Epithelial cell of prostate (primary cell): ENCODE measurements around the gene PLB1.

ENCODE experiments used
- DNase-seq: peaks from one replicate; pipeline ENCODE4 v3.0.0-alpha.2; 2011; ENCODE audit warnings: low read depth, low spot score
- H3K27ac ChIP-seq: fragments of 450-650 bp; 2 replicates; pipeline ENCODE4 v1.5.1; 2017; ENCODE audit warnings: mild to moderate bottlenecking

The PLB1 gene

DNA sequence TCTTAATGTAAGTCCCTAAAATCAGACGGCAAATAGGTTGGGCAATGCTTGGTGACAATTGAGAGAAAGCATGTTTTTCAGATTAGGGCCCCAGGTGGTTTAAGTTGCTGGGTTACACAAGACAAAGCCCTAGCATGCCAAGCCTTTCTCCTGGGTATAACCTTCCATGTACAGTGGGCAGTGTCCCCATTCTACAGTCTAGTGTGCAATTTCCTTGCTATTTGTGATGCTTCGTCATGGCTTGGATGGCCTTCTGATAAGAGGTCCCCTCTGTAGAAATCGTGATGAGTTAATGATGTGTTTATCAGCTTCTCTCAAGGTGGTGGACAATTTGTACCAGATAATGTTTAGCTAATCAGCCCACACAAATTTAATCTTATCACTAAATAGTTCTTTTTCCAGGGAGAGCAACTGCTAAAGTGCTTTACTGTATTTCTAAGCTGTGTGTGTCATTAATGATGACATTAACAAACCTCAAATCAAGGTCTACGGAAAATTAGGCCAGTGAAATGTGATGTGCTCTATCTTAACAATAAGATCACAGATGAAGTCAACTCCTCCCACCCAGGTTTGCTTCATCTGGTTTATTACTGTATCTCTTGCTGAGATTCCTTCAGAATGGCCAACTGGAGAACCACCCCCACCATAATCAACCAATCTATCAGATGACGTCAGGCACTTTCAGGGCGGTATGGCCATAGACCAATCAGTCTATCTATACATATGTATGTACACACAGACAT is 61.7 kb downstream of the PLB1 start:
- H3K27ac ChIP-seq, result no peak overlapping the region
- no peak for DNase-seq

DNA sequence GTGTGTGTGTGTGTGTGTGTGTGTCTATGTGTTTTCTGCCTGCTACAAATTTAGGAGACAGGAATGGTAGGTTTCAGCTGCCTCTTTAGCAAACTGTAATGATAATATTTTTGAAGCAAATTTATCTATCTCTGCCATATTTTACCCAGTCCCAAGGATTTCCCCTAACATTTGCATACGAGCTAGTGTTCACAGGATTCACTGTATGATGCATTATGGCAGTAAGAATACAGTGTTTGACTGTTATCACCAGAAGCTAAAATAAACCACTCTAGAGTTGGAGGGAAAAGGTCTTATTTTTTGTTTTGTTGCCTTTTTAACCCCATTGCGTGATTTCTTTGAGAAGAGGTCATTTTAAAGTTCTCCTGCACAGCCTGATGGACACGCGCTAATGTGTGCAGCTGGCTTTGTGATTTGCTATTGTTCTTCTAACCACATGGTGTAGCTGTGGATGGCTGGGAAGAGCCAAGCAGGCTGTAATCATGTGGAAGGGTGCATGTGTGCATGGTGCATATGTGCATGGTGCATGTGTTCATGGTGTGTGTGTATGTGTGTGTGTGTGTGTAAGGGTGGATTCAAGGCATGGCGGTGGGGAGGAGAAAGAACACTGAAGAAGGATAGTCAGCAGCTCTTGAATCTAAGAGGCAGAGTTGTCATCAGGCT is 62.4 kb downstream of the PLB1 start:
- no peak overlapping the region for H3K27ac ChIP-seq
- DNase-seq, result no peak

DNA sequence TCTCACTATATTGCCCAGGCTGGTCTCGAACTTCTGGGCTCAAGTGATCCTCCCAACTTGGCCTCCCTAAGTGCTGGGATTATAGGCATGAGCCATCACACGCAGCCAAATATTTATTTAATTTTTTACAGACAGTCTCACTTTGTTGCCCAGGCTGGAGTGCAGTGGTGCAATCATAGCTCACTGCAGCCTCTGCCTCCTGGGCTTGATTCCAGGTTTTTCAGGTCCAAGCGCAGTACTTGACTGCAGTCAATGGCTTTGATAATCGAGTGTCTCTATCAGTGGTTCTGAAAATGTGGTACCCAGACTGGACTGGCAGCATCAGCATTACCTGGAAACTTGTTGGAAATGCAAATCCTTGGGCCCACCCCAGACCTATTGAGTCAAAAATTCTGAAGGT is 63.1 kb downstream of the PLB1 start:
- H3K27ac ChIP-seq, result no peak overlapping the region
- no peak for DNase-seq

DNA sequence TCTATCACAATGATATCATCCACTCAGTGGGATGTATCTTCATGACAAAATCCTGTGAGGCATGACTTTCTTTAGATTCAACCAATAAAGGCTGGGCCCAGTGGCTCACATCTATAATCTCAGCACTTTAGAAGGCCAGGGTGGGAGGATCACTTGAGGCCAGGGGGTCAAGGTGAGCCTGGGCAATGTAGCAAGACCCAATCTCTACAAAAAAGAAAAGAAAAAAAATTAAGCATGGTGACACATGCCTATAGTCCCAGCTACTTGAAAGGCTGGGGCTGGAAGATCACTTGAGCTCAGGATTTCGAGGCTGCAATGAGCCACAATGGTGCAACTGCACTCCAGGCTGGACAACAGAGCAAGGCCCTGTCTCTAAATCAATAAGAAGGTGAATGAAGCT is 68.0 kb downstream of the PLB1 start:
- no peak overlapping the region for H3K27ac ChIP-seq
- no peak for DNase-seq

DNA sequence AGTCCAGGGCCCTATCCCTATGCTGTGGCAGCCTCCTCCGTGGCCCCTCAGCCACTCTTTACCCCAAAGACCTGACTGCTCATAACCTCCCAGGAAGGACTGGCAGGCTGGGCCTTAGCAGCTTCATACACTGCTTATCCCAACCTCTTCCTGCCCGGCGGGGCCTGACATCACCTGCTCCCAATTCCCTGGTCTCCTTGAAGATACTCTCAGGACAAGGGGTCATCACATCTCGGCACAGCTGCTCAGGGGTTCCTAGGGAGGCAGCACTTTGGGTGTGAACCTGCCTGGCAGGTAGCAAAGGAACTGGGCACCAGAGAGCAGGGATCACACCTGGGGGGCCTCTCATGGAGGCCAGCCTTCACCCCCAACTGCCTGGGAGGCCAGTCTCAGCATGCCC is 68.5 kb downstream of the PLB1 start:
- H3K27ac ChIP-seq, result peak overlapping the region; percentile 24
- no peak for DNase-seq

DNA sequence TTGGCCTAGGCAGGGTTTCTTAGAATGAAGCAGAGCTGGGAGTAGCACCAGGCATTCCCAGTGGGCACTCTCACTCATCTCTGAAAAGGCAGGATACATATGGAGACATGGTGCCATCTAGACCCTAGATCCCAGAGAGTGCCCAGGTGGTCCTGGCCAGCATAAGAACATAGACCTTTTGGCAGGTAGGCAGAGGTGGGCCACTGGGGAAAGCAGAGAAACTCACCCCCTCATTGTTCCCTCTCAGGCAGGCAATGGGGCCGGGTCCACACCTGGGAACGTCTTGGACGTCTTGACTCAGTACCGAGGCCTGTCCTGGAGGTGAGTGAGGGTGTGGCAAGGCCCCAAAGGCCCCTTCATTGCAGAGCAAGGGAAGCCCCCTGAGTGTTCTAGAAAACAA is 69.2 kb downstream of the PLB1 start:
- DNase-seq, result no peak
- H3K27ac ChIP-seq, result peak overlapping the region; percentile 24

DNA sequence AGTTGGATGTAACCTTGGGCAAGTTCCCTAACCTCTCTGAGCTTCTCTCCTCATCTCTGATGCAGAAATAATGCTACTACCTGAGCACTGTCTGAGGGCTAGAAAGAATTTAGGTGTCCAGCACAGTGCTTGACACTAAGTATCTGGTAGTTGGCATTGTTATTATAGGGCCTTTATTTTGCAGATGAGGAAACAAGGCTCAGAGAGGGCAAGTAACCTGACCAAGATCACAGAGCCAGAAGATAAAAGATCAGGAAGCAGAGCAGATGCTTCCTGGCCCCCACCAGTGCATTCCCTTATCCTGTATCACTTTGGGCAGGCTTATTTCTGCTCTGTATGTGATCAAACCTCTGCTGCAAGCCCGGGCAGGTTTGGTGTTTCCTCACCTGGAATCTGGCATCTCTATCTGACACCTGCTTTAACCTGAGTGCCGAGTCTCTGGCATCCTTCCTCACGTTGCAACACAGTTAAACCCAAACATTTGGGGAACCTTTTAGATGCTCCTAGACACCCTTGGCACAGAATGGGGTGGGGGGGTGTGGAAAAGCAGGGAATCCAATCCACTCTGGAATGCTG is 69.9 kb downstream of the PLB1 start:
- H3K27ac ChIP-seq, result peak overlapping the region; percentile 58
- peak; percentile 92 for DNase-seq

DNA sequence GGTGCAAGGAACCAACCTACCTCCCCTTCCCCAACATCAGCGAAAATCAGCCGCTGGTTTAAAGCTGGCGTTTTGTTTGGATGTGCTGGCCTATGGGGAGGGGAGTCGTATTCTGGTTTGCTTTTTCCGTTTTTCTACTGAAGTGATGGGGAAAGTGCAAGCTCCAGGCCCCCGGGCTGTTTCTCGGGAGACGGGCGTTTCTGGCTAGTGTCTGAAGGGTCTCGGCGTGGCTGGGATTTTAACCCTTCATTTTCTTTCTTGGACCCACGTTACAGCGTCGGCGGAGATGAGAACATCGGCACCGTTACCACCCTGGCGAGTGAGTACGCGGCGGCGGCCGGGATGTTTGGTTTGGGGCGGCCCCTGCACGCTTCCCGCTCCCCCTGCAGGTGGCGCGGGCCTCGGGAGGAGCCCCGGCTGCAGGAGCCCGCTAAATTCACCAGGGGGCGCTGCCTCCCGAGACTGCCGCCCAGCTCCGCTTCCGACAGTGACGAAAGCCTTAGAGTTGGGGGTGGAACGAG is 70.7 kb downstream of the PLB1 start:
- H3K27ac ChIP-seq, result peak overlapping the region; percentile 58
- no peak for DNase-seq

DNA sequence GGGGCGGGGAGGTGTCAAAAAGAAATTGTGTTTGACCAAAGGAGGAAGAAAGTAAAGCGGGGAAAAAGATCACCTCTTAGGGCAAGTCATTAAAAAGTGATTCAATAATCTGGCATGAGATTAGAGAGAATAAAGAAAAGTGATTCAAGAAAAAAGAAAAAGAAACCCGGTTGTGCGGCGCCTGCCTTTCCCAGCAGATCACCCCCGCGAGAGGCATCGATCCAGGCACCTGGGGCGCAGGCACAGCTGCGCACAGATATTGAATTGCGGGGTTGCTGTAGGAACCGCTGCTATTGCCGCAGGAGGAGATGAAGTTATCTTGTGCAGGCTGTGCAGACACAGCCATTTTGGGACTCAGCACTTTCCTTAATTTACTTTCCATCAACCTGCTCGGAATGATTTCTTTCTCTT is 71.2 kb downstream of the PLB1 start:
- peak overlapping the region; percentile 58 for H3K27ac ChIP-seq
- no peak for DNase-seq

DNA sequence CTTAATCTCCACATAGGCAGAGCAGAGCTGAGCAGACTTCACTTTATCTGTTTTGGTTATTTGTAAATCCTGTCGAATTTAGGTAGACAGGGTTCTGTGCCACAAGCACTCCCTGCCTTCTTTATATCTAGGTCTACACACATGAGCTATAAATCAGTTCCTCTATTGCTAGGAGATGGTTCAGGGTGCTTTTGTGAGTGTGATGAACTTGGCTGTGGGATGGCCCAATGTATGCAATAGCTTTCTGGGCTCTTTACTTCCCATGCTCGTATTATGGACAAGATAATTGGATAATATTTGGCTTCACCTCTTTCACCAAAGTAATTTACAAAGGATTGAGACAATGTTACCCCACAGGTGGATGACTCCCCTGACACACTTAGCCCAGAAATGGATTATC is 72.2 kb downstream of the PLB1 start:
- no peak for DNase-seq
- H3K27ac ChIP-seq, result no peak overlapping the region

DNA sequence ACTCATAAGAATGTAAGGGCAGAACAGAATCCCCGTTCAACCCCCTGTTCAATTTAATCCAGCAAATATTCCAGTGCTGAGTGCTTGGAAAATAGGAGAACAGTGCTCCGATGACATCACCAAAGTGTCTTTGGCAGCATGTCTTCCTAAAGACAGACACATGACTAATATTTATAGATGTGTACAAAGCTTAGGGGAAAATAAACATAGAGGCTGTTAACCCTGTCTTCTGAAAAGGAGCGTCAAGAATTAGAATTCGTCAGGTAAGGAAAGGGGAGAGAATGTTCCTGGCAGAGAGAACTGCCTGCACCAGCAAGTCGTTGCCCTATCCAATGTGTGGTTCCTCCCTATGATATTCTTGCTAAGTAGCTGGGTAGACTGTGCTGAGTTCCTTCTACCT is 72.7 kb downstream of the PLB1 start:
- no peak for DNase-seq
- H3K27ac ChIP-seq, result no peak overlapping the region

DNA sequence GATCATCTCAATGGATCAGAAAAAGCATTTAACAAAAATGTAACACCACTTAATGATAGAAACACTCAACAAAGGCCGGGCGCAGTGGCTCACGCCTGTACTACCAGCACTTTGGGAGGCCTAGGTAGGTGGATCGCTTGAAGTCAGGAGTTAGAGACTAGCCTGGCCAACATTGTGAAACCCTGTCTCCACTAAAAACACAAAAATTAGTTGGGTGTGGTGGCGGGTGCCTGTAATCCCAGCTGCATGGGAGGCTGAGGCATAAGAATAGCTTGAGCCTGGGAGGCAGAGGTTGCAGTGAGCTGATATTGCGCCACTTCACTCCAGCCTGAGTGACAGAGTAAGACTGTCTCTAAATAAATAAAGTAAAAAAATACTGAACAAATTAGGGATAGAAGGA is 74.6 kb downstream of the PLB1 start:
- no peak overlapping the region for H3K27ac ChIP-seq
- no peak for DNase-seq

DNA sequence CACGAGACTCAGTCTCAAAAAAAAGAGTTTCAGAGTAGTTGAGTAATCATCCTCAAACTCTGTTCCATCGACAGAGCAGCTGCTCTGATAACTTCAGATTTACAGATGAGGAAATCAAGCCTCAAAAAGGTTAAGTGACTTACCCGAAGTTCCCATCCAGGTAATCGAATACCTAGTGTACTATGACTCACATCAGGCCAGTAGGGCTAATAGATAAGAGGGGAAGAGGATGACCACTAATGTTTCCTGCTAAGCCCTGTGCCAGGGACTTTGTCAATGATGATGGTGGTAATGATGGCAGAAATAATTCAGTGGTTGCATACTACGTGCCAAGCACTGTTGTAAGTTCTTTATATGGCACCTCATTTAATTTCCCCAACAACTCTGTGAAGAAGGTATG is 80.9 kb downstream of the PLB1 start:
- no peak overlapping the region for H3K27ac ChIP-seq
- DNase-seq, result no peak

DNA sequence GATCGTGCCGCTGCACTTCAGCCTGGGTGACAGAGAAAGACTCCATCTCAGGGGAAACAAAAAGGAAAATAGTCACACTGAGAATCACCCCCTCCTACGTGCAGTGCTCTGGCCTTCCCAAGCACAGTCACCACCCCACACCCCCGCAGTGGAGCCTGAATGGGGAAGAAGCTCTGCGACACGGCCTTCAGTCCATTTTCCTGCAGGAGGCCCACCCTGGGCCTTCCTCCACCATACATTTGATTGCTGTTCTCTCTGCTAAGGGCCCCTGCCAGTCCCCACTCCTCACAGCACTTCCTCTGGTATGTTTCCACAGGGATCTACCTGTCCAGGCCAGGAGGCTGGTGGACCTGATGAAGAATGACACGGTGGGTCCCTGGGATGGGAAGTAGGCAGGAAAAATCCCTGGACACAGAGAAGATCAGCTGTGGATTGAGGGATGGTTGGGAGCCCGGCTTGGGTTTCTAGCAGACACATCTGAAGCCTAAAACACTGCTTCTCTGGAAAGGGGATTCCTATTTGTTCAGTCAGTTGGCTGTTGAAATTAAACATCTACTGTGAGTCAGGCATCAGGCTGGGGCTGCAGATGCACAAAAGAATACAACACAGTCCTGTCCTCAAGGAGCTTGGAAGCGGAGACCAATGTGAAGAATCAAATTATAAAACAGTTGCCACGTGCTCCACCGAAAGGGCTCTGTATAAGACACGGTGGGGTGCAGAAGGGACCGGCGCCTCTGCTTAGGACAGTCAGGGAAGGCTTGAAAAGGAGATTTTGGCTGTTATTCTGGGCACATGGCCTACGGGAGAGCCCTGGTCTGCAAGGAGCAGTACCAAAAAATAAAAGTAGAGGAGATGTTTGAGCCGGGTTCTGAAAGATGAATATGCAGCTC is 82.2 kb downstream of the PLB1 start:
- no peak overlapping the region for H3K27ac ChIP-seq
- no peak for DNase-seq

DNA sequence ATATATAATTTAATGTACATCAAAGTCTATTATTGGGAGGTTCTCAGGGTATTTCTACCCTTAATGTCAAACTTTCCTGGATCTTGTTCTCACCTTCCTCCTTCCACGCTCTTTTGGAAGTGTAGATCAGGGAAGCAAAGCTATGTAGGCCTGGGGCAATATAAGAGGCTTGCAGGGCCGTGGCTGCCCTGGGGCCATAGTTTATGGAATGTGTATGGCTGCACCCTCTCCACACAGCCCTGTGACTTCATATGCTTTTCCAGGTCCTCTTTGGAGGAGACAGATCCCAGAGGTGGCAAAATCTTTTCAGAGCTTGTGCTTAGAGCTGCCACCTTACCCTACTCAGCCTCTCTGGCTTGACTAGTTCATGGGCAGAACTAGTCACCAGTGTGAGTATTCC is 82.9 kb downstream of the PLB1 start:
- DNase-seq, result no peak
- H3K27ac ChIP-seq, result no peak overlapping the region

DNA sequence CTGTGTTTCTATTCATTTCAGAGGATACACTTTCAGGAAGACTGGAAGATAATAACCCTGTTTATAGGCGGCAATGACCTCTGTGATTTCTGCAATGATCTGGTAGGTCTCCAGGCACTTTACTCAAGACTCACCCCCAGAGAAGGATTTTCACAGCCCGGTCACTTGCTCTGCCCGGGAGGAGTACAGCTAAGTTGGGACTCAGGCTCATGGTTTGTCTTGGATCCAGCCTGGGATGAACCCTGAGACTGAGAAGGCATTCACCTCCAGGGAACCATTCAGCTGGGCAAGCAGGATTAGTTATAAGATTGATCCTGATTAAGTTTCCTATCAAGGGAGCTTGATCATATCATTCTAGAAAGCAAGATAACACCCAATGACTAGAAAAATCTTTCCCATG is 83.7 kb downstream of the PLB1 start:
- H3K27ac ChIP-seq, result no peak overlapping the region
- DNase-seq, result no peak

DNA sequence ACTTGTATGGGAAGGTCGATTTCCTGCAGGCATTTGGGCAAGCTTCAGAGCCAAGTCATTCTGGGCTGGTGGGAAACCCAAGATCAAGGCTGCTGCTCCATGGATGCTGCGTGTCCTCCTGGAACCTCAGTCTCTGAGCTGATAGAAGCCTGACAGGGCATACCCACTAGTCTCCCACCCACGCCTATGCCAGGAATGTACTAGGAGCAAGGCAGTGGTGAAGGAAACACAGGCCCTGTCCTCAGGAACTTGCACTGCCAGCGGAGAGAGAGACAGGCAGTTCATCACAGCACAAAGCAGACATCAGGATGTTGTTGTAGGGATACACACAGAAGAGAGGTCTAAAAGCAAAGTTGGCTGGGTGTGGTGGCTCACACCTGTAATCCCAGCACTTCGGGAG is 84.2 kb downstream of the PLB1 start:
- DNase-seq, result no peak
- H3K27ac ChIP-seq, result no peak overlapping the region

DNA sequence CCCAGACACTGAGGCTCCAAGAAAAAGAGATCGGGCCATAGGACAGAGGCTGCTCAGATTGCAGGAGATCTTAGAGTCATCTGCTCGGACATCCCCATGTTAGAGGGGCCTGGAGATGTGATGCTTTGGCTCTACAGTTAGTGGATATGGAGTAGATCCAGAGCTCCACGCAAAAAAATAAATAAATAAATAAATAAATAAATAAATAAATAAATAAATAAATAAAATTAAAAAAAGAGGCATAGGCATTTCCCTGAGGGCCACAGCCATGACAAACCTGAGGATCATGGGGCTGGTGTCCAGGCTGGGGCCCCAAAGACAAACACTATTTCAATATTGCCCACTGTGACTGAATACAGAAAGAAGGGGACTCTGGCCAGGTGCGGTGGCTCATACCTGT is 85.5 kb downstream of the PLB1 start:
- no peak for DNase-seq
- H3K27ac ChIP-seq, result no peak overlapping the region

DNA sequence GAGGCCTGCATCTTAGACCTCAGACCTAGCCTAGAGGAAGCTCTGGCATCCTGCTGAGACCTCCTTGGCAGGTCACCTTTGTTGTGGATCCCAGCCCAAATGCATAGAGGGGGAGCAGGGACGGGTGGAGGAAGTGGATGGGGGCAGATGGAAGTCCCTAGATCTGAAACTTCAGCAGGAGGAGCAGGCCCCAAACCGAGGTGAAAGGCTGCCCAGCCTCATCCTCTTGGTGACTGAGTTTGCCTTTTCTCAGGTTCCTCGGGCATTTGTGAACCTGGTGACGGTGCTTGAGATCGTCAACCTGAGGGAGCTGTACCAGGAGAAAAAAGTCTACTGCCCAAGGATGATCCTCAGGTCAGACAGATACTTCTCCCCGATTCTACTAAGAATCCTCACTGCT is 86.3 kb downstream of the PLB1 start:
- no peak overlapping the region for H3K27ac ChIP-seq
- no peak for DNase-seq

DNA sequence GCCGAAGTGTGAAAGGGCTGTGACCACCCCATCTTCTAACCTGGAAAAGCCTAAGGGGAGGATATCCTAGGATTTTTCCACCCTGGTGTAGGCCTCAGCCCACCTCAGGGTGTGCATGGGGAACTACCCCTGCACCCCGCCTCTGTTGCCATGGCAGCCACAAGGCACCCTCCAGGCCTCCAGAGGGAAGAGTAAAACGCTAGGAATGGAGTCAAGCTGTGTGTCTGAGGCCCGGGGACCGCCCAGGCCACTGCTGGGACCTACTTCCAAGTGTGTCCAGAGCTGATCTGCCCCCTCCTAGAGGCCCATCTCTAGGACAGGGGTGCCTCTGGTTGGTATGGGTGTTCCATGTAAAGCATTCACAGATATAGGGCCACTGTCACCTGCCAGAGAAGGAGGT is 86.7 kb downstream of the PLB1 start:
- H3K27ac ChIP-seq, result peak overlapping the region; percentile 87
- no peak for DNase-seq
